ENCODE data around the gene GABRB3.

The GABRB3 gene

DNA sequence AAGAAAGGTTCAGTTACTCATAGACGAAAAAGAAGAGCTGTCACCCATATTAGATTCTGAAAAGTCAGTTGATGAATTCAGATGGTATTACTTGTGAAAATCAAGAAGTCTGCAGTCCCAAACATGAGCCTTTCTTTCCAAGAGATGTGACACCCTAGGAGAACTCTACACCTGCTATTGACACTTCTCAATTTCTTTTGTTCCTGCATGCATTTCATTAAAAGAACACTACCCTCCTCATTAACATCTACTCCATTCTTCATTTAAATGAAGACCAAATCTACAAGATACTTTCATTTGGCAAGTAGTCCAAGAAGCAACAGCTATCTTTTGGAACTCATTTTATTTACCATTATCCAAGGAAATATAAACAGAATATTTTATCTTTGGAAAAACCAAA lies 6.6 kb downstream of the GABRB3 start:
- Histone ChIP-seq H3K4me2 (ENCODE audit: low read length) (no peak overlapping the region), H3K4me3 (ENCODE audit: low read depth, low read length) (no peak overlapping the region), H3K27me3 (ENCODE audit: control insufficient read depth, insufficient read depth, low read length) (no peaks in the 10 kb centered on the region), H2AFZ (no peak overlapping the region), H3K79me2 (peaks cover 4% of the 10 kb centered on the region), H3K27ac (no peak overlapping the region), H3K9ac (no peak overlapping the region), H3K9me3 (ENCODE audit: control insufficient read depth, low read length) (no peaks in the 10 kb centered on the region), H3K4me1 (no peaks in the 10 kb centered on the region), H3K36me3 (ENCODE audit: control insufficient read depth, insufficient read depth, low read length) (no peaks in the 10 kb centered on the region)
- TF ChIP-seq, protein P1, sequence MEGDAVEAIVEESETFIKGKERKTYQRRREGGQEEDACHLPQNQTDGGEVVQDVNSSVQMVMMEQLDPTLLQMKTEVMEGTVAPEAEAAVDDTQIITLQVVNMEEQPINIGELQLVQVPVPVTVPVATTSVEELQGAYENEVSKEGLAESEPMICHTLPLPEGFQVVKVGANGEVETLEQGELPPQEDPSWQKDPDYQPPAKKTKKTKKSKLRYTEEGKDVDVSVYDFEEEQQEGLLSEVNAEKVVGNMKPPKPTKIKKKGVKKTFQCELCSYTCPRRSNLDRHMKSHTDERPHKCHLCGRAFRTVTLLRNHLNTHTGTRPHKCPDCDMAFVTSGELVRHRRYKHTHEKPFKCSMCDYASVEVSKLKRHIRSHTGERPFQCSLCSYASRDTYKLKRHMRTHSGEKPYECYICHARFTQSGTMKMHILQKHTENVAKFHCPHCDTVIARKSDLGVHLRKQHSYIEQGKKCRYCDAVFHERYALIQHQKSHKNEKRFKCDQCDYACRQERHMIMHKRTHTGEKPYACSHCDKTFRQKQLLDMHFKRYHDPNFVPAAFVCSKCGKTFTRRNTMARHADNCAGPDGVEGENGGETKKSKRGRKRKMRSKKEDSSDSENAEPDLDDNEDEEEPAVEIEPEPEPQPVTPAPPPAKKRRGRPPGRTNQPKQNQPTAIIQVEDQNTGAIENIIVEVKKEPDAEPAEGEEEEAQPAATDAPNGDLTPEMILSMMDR (IDR thresholded peaks at IDR 0.05): no peak

DNA sequence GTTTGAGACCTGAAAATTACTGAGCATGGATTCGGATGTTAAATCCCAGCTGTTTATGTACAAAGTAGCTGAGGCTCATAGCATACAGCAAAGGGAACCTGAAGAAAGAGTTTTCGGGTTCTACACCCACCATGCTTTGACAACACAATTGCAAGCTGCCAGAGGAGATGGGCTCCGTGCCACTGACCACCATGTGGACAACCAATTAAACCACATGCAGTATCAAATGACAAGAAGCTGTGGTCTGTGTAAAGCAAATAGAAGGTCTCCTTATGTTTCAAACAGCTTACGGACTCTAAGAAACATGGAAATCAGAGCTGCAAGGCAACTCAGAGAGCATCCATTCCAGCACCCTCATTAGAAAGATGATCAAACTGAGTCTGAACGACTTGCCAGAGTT lies 12.9 kb downstream of the GABRB3 start:
- Histone ChIP-seq H3K27ac (no peak overlapping the region), H3K9ac (no peak overlapping the region), H3K36me3 (ENCODE audit: control insufficient read depth, insufficient read depth, low read length) (no peaks in the 10 kb centered on the region)

DNA sequence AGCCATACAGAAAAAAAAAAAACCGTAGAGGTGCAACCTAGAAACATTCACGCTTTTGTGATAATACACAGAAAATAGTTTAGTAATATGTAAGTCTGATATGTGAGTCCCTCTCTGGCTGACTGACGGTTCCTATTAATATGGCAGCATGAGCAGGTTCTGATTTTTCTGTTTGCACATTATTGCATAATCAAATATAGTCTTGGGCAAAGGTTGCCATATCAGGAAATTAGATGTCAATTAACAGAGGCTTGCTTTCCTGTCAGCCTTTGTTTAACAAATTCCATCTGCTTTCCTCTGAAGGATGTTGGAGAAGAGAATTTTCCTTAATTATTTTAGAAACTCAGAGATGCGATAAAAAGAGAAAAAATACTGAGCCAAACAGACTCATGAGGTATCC lies 14.8 kb downstream of the GABRB3 start:
- TF ChIP-seq, protein P1 (IDR thresholded peaks at IDR 0.05): no peak

More for the DNA sequence above, 12.9 kb downstream of the GABRB3 start:
- Histone ChIP-seq H3K4me2 (ENCODE audit: low read length) (no peak overlapping the region), H3K4me3 (ENCODE audit: low read depth, low read length) (no peak overlapping the region), H2AFZ (no peak overlapping the region), H3K4me1 (no peaks in the 10 kb centered on the region), H3K79me2 (peaks cover 7% of the 10 kb centered on the region), H3K27me3 (ENCODE audit: control insufficient read depth, insufficient read depth, low read length) (no peaks in the 10 kb centered on the region), H3K9me3 (ENCODE audit: control insufficient read depth, low read length) (no peaks in the 10 kb centered on the region)
- TF ChIP-seq, protein P1 (IDR thresholded peaks at IDR 0.05): no peak

DNA sequence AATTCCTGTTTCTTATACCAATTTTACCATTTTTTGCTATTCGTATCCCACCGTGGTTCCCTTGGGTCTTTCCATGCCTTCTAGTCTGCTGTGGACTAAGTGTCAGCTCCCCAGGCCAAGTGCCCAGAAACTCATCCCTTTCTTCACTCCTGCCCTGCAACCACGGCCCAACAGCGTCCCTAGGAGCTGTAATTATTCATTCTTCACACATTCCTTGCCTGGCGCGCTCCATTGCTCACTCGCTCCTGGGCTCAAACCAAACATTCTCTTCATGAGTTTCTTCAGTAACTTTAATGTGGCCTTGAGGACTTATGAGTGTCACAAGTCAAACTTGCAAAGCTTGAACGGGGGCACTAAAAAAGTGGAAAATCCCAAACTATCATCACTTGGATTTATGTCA lies 15.7 kb downstream of the GABRB3 start:
- H3K4me1 ChIP-seq: no peaks in the 10 kb centered on the region
- no peak overlapping the region for H3K27ac ChIP-seq
- H3K36me3 ChIP-seq (ENCODE audit: control insufficient read depth, insufficient read depth, low read length): no peaks in the 10 kb centered on the region
- H3K27me3 ChIP-seq (ENCODE audit: control insufficient read depth, insufficient read depth, low read length): no peaks in the 10 kb centered on the region
- no peak overlapping the region for H3K4me3 ChIP-seq (ENCODE audit: low read depth, low read length)
- H3K9me3 ChIP-seq (ENCODE audit: control insufficient read depth, low read length): no peaks in the 10 kb centered on the region
- H3K79me2 ChIP-seq: peaks cover 2% of the 10 kb centered on the region
- TF ChIP-seq, protein P1 (IDR thresholded peaks at IDR 0.05): no peak
- no peak overlapping the region for H2AFZ ChIP-seq
- no peak overlapping the region for H3K9ac ChIP-seq
- H3K4me2 ChIP-seq (ENCODE audit: low read length): no peak overlapping the region

More for the DNA sequence above, 14.8 kb downstream of the GABRB3 start:
- Histone ChIP-seq H3K9me3 (ENCODE audit: control insufficient read depth, low read length) (no peaks in the 10 kb centered on the region), H3K4me2 (ENCODE audit: low read length) (no peak overlapping the region), H3K27ac (no peak overlapping the region), H3K9ac (no peak overlapping the region), H3K79me2 (peaks cover 7% of the 10 kb centered on the region), H3K36me3 (ENCODE audit: control insufficient read depth, insufficient read depth, low read length) (no peaks in the 10 kb centered on the region), H3K4me1 (no peaks in the 10 kb centered on the region), H3K27me3 (ENCODE audit: control insufficient read depth, insufficient read depth, low read length) (no peaks in the 10 kb centered on the region), H3K4me3 (ENCODE audit: low read depth, low read length) (no peak overlapping the region), H2AFZ (no peak overlapping the region)

DNA sequence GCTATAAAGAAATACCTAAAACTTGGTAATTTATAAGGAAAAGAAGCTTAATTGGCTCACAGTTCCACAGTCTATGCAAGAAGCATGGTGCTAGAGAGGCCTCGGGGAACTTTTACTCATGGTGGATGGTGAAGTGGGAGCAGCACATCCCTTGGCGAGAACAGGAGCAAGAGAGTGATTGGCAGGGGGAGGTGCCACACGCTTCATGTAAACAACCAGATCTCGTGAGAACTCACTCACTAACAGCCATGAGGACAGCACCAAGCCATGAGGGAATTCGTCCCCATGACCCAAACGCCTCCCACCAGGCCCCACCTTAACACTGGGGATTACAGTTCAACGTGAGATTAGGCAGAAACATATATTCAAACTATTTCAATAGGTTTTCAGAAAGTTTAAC lies 28.0 kb downstream of the GABRB3 start:
- H3K9me3 ChIP-seq (ENCODE audit: control insufficient read depth, low read length): no peaks in the 10 kb centered on the region
- H3K4me3 ChIP-seq (ENCODE audit: low read depth, low read length): no peak overlapping the region
- TF ChIP-seq, protein P1 (IDR thresholded peaks at IDR 0.05): no peak
- H3K79me2 ChIP-seq: no peaks in the 10 kb centered on the region
- no peaks in the 10 kb centered on the region for H3K4me1 ChIP-seq
- no peak overlapping the region for H2AFZ ChIP-seq
- H3K27ac ChIP-seq: no peak overlapping the region
- H3K4me2 ChIP-seq (ENCODE audit: low read length): no peak overlapping the region
- H3K27me3 ChIP-seq (ENCODE audit: control insufficient read depth, insufficient read depth, low read length): no peaks in the 10 kb centered on the region
- no peaks in the 10 kb centered on the region for H3K36me3 ChIP-seq (ENCODE audit: control insufficient read depth, insufficient read depth, low read length)
- no peak overlapping the region for H3K9ac ChIP-seq
